Activated CD8-positive, alpha-beta memory T cell treated with anti-CD3 and anti-CD28 coated beads for 36 hours (primary cell): ENCODE data around the gene MTLN. TPM values are rescaled to one million over a fixed set of nuclear protein-coding genes. Genes with fewer than 3 reads are reported as not detected.
"Not testable (repeated sequence)": the region's sequence is repeated elsewhere in the genome, so short reads cannot be mapped to it uniquely, and the experiment has no call there.

ENCODE experiments used
- CTCF ChIA-PET: fragments of 350-600 bp; sonication (Branson Sonifier 250); formaldehyde crosslinking; loops from one replicate; lab custom pipeline; 2021; ENCODE audit warnings: antibody characterized with exemption; lab: Charles Lee
- POLR2A ChIA-PET: fragments of 350-600 bp; sonication (Branson Sonifier 250); formaldehyde crosslinking; loops from one replicate; lab custom pipeline; 2021; ENCODE audit warnings: antibody characterized with exemption; lab: Charles Lee
- total RNA-seq, 2 experiments: library from RNA; stranded (reverse); gene quantifications; one replicate each; pipeline ENCODE4 v1.2.3, GENCODE V29; 2021

The MTLN gene, protein sequence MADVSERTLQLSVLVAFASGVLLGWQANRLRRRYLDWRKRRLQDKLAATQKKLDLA
- total RNA-seq: 100 to 1,000 TPM; 118 to 123 TPM

GRCh38 chr2:110211938-110212858 is at the start of gene MTLN:
Gene MTLN, minus strand, starts transcription at chr2:110212547. Its CDS starts 22 bp downstream, at chr2:110212525.
- ChIA-PET POLR2A (no interaction called here), CTCF (no interaction called here)

DNA sequence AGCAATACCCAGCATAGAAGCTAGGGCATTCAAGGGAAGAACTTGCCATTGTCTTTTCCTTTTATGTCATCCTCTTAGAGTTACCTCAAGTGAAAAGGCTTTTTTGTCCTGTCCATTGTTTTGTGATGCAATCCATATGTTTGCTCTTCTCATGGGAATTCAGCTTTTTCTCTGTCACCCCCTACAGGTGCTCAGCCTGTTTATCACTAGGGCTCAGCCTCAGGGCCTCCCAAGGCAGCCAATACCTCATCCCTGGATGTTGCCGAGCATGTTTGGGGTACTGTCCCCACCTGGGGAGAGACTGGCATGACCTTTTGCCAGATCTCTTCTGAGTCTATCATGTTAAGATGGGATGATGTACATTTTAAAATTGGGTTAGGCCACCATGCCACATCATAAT is 49.6 kb upstream of the MTLN start:
- CTCF ChIA-PET, POLR2A ChIA-PET: not testable (repeated sequence)

DNA sequence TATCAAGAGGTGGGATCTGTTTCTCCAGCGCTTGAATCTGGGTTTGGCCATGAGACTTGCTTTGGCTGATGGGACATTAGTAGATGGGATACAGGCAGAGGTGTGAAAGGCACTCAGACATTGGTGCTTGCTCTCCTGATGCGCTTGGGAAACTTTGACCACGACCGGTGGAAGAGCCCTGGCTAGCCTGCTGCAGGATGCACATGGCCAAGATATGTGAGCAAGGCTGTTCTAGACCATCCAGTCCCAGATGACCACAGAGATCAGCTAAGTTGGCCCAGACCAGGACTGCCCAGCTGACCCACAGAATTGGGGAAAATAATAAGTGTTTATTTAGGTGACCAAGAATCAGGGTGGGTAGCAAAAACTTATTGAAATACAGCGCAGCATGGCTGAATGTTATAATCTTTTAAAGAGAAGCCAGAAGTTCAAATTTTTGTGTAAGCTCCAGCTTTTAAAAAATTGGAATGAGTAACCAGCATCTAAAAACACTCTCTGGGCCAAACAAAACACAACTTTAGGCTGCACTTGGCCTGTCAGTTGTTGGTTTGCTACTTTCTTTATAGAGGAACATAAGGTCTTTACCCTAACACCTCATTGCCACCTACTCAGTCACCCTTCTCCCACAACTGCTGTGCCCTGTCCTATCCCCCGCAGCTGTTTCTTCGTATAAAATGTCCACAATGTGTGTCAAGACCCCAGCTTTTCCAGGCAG is 35.9 kb upstream of the MTLN start:
- CTCF ChIA-PET, POLR2A ChIA-PET: not testable (repeated sequence)

- POLR2A ChIA-PET, CTCF ChIA-PET: not testable (repeated sequence)
These were observed 33.4 kb upstream of the MTLN start for GRCh38 chr2:110245488-110246435.

DNA sequence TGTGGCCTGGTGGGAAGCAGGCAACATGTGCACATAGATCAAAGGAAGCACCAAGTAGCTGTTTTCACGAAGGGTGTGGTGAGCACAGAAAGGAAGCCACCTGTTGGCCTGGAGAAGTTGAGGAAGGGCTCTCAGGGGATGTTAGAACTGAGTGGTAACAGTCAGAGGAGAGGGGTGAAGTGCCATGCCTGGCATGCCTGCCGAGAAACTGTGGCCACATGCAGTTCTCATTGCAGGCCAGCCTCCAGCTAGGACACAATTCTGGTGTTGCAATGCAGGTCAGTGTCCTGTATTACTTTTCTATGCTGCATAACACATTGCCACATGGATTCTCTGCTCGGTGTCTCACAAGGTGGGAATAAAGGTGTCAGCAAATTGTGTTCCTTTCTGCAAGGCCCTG is 30.9 kb upstream of the MTLN start:
- CTCF ChIA-PET, POLR2A ChIA-PET: not testable (repeated sequence)

DNA sequence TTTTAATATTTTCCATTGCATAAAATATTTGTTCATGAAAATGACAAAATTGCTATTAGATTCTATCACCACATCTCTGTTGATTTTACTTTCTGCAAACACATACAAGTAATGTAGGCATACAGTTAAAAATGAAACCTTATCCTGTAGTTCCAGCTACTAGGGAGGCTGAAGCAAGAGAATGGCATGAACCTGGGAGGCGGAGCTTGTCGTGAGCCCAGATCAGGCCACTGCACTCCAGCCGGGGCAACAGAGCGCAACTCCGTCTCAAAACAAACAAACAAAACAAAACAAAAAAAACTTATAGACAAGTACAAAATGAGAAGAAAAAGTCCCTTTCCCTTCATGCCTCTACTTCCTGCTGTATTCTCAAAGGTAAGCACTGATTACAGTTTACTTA is 22.2 kb upstream of the MTLN start:
- POLR2A ChIA-PET, CTCF ChIA-PET: not testable (repeated sequence)

- POLR2A ChIA-PET, CTCF ChIA-PET: not testable (repeated sequence)
These were observed 17.5 kb upstream of the MTLN start for GRCh38 chr2:110229886-110230285.

GRCh38 chr2:110222626-110223025 is 10.3 kb upstream of the MTLN start:
- POLR2A ChIA-PET, CTCF ChIA-PET: not testable (repeated sequence)

DNA sequence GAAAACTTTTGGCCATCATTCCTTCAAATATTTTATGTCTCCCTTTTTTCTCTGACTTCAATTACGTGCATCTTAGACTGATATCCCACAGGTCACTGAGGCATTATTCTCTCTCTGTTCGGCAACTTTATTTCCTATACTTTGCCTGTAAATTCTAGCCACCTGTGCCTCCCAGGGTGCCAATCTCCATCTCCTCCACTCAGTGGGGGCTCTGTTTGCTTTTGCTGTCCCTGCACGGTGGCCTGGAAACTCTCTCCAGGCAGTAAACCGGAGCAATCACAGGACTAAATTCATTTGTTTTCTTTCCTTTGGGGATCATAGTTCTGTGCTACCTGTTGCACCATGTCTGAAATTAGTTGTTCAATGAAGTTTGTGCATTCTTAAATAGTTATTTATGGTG is 9.6 kb upstream of the MTLN start:
- POLR2A ChIA-PET: no interaction called here
- CTCF ChIA-PET: no interaction called here

DNA sequence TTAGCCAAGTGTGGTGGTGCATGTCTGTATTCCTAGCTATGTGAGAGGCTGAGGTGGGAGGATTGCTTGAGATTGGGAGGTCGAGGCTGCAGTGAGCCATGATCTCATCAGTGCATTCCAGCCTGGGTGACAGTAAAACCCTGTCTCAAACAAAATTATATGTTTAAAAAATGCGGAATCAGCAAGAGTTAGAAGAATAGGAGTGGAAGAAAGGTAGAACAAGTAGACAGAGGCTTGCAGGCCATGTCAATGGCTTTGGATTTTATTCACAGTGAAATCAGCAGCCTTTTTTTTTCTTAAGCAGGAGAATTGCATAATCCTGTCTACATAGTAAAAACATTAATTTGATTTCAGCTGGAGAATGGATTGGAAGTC is 7.8 kb upstream of the MTLN start:
- ChIA-PET POLR2A (no interaction called here), CTCF (no interaction called here)

GRCh38 chr2:110219496-110220189 is 7.3 kb upstream of the MTLN start:
- CTCF ChIA-PET: no interaction called here

DNA sequence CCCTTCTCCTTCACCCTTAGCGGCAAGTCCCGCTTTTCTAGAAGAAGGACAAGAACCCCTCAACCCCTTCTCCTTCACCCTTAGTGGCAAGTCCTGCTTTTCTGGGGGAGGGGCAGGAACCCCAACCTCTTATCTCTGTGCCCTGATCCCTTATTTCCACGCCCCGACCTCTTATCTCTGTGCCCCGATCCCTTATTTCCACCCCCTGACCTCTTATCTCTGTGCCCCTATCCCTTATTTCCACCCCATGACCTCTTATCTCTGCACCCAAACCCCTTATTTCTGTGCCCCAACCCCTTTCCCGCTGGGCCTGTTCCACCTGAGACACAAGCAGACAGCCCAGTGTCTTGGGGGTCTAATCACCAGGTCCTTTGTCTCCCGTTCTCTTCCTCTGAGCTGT is 6.5 kb upstream of the MTLN start:
- CTCF ChIA-PET, POLR2A ChIA-PET: not testable (repeated sequence)

More at GRCh38 chr2:110219496-110220189, 7.3 kb upstream of the MTLN start:
- POLR2A ChIA-PET: no interaction called here

- ChIA-PET CTCF (no interaction called here), POLR2A (no interaction called here)
These were observed 4.5 kb upstream of the MTLN start for GRCh38 chr2:110216803-110217202.

DNA sequence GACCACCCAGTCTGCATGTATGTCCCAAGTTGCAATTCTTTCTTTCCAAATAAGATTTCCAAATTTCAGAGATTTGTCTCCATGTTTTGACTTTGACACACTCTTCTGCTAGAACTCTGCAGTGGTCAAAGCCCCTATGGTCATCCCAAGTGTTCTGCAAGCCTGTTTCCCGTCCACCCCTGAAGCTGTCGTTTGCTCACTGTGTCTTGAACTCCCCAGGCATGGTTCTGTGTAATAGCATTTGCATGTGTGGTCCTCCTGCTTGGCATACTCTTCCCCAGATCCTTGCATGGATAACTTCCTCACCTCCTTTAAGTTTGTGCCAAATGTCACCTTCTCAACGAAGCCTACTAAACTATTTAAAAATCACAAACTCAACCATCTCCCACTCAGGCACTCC is 3.9 kb upstream of the MTLN start:
- ChIA-PET POLR2A (no interaction called here), CTCF (no interaction called here)

DNA sequence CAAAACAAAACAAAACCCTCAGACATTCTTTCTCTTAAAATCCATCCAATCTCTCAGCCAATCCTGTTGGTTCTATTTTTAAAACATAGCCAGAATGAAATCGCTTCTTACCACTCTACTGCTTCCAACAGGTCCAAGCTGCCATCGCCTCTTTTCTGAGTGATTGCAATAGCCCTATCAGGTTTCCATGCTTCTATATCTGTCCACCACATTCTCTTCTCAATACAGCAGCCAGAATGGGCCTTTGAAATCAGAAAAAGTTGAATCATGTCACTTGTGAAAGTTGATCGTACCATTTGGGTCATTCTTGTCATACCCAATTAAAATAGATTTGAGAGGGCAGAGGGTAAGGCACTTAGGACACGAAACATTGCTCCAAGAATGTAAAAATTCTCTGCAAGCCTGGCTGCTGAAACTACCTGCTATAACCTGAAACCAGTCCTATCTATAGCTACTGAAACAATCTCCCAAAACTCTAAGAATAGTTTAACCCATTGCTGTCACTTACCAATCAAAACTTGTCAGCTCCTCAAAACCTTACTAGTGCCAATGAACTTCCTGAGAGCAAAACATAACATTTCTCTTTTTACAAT is 3.3 kb upstream of the MTLN start:
- ChIA-PET CTCF (no interaction called here), POLR2A (no interaction called here)

DNA sequence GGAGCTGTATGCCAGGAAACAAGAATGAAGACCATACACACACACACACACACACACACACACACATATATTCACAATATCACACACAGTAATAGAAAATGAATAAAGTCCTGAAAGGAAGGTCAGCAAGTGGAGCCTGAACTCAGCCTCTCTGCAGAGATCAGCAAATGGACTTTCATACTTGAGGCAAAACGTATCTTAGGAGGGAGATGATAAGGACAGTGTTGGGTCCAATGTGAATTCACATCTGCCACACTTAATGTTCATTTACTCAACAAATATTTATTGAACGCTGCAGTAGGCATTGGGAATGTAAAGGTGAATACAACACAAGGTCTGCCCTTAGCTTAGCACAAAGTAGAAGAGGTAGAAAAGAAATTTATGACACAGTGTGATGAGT is 2.7 kb upstream of the MTLN start:
- ChIA-PET CTCF (interaction anchor here (0.7 kb wide), 1 partner anchor 680 kb away, joined by 3 read pairs; no protein-coding TSS in a partner anchor), POLR2A (no interaction called here)

- POLR2A ChIA-PET, CTCF ChIA-PET: not testable (repeated sequence)
These were observed 1.2 kb upstream of the MTLN start for GRCh38 chr2:110213522-110213921.

DNA sequence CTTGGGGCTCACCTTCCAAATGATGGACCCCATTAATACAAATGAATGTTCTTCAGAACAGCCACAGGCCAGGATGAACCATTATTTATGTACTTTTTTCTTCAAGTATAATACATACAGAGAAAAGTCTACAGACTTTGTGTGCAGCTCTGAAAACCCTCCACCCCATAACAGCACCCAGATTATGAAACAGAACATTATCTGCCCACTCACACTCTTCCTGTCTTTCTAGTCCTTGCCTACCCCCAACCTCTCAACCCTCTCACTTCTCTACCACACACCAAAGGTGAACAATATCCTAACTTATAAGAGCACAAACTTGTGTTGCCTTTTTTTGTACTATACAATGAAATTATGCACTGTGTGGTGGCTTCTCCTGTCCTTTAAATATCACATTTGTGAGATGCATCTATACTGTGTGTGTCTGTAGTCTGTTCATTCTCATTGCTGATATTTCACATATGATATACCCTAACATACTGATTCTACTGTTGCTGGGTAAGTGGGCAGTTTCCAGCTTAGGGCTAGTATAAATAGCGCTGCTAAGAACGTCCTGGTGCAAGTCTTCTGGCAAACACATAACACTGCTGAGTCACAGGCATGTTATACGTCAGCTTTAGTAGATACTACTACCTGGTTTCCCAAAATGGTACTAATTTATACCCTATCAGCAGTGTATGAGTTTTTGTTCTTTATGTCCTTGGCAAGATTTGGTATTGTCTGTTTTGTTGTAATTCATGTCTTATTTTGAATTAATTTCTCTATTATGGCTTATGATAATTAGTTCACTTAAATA is 6.5 kb downstream of the MTLN start:
- ChIA-PET CTCF (no interaction called here), POLR2A (no interaction called here)
